HK-2 (cell line): ENCODE measurements around the gene NUDT15.
"Not testable (repeated sequence)": the region's sequence is repeated elsewhere in the genome, so short reads cannot be mapped to it uniquely, and the experiment has no call there.

Source experiments
- DNase-seq: peaks from one replicate; pipeline ENCODE4 v3.0.0-alpha.2; 2018; ENCODE audit not compliant: unreplicated experiment

Gene NUDT15

DNA sequence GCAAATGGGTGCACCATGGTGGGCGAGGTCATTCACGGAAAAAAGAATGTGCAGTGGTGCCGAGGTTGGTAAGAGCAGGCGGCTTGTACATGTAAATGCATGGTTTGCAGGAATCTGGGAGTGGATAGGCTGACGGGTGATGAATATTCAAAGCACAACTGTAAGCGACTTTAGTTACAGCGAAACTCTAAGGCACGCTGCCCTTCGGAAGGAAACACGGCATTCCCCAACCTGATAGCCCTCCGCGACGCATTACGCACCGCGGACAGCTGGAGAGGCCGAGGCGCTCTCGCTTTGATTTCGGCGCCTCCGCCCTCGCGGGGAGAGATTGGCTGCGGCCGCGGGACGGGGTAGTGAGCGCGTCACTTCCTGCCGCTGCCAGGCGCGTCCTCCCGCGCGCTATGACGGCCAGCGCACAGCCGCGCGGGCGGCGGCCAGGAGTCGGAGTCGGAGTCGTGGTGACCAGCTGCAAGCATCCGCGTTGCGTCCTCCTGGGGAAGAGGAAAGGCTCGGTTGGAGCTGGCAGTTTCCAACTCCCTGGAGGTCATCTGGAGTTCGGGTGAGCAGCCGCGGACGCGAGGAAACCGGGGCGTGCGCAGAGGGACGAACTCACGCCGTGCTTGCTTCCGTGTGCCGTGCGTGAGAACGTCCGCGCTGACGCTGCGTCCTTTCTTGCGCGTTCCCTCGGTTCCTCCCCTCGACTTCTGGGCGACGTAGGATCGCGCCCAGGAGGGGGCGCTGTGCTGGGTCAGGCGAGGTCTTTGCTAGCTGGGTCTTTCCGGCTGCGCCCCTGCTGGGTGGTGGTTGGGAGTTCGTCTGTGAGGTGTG is at the start of gene NUDT15:
Gene NUDT15, plus strand, starts transcription at position 381 of the 828 bp plus-strand sequence. Its CDS starts 21 bp downstream, at position 402.
- DNase-seq: peak; percentile 88

DNA sequence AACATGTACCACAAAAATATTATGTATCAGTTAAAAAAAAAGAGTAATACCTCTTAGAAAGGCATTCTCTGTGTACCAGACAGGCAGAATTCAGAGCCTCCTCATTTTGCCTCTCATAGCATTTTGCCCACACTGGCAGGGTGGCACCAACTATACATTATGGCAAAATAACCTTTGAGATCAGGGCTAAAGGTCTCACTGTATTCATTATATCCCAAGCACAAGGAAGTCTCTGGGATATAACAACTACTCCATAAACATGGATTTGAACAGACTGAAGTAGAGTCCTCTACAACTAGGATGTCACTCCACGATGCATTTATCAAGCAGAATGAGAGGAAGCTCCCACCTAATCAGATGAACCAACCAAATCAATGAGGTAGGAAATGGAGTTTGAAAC is 47.1 kb upstream of the NUDT15 start:
- no peak for DNase-seq

DNA sequence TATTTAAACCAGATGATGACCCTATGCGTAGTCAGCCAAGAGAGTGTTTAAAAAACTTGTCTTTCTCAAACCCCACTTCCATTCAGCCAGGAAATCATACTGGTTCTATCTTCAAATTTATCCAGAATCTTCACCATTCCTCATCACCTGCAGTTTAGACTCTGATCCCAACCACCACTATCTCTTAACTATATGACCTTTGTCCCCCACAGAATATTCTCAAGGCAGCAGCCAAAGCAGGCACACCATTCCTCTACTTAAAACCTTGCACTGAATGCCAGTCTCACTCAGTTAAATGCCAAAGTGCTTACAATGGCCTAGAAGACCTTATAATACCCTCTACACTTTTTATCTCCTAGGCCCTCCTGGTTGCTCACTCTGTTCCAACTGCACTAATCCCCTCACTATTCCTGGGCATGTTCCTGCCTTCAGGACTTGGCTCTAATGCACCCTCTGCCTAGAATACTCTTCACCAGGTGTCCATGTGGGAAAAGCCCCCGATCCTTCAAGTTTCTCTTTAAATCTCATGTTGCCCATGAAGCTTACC is 46.5 kb upstream of the NUDT15 start:
- DNase-seq: no peak

DNA sequence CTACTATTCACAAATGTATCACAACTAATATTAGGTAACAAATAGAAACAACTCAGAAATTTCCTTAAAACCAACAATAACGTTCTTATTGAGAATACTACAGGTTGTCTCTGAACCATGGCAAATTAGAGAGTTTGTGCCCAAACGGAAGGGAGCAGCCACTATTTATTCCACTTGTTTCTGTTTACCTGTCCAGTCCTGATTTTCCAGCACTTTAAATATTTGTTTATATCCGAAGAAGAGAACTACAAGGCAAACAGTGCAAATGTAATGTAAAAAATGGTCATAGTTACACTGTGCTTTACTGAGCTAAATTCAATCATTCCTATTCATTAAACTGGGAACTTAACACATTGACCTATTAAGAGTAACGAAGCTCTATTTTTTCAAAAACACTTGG is 45.7 kb upstream of the NUDT15 start:
- no peak for DNase-seq

DNA sequence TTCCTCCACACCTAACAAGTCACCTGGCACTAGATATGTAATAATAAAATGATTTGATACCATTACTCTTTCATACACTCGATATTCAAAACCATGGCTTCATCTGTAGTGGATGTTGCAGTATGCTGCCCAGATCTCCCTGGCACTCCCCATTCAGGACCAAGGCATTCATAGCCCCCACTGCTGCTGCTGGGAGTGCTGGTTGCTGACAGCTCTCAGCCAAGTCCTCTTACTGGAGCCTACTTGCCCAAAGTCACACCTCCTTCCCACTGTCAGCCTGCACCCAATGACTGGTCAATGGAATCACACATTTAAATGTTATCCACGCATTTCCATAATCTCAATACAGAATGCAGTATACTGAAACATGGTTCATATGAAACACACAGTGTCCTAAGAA is 40.1 kb upstream of the NUDT15 start:
- no peak for DNase-seq

DNA sequence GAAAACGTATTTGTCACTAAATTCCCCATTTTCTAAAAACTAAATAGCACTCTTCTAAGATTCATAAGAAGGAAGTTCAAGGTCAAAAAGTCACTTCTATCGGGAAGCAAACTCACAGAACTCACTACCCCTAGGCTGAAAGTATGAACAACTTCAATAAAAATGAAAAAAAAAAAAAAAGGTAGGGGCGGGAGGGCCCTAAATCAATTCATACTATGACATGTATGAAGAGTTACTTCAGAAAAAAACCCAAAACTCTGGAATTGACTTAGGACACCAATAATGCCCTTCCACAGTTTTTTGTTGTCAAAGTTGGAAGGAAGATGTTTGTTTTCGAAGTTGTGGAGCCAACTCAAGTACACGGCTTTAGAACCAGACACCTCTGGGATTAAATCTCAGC is 37.6 kb upstream of the NUDT15 start:
- no peak for DNase-seq

DNA sequence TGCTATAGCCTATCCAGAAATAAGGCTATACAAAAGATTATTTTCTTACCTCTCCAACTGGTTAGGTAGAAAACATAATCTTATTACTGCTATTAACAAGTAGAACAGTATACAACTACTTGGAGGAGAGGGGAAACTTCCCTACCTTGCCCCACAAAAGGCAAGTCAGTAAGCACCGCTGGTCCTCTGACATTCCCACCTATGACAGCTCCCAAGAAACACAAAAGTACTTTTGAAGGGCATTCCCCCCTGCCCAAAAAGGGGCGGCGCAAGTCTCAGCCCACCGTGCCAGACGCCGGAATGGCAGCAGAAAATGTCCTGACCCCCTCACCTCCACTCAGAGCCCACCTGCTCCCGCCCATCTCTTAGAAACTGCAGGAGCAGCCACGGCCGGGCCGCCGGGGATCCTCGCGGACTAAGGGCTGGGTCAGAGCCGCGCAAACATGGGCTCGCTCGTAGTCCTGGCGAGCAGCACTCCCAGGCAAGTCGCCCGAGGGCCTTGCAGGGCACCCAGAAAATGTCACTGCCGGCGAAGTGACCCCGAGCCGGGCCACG is 36.9 kb upstream of the NUDT15 start:
- no peak for DNase-seq

DNA sequence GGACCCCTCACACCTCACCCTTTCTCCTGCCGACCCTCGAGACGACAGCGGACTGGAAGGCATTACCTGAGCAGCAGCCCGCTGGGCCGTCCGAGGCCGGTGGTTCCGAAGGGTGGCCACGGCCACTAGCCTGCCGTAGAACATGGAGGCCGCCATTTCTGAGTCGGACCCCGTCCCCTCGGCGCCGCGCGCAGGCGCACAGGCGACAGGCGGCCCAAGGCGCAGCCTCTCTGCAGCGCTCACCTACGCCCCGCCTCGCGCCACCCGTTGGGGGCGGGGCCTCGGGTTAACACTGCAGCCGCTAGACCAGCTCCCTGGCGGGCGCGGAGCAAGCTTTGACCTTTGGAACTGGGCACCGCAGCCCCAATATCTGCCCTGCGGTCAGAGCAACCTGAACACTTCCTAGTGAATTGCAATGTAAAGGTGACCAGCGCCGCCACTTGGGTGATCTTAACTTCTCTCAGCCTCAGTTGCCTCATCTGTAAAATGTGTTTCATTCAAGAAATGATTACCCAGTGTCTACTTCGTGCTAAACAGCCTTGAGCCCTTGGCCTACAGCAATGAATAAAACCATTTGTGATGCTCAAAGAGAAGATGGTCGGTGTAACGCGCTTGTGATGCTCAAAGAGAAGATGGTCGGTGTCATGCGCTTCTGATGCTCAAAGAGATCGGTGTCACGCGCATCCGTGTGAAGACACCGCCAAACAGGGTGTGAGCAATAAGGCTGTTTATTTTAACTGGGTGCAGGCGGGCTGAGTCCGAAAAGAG is 36.2 kb upstream of the NUDT15 start, which contains the start of gene SUCLA2:
Gene SUCLA2, minus strand, starts transcription at position 160 of the 768 bp plus-strand sequence. Its CDS starts 4 bp downstream, at position 156.
- peak; percentile 82 for DNase-seq

DNA sequence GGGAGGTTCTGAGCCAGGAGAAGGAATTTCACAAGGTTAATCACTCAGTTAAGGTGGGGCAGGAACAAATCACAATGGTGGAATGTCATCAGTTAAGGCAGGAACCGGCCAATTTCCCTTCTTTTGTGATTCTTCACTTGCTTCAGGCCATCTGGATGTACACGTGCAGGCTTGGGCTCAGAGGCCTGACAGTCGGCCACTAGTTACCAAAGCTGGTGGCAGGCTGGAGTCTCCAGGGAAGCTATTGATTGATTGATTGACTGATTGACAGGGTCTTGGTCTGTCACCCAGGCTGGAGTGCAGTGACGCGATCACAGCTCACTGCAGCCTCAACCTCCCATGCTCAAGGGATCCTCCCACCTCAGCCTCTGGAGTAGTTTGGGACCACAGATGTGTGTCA is 35.5 kb upstream of the NUDT15 start:
- not testable (repeated sequence) for DNase-seq

DNA sequence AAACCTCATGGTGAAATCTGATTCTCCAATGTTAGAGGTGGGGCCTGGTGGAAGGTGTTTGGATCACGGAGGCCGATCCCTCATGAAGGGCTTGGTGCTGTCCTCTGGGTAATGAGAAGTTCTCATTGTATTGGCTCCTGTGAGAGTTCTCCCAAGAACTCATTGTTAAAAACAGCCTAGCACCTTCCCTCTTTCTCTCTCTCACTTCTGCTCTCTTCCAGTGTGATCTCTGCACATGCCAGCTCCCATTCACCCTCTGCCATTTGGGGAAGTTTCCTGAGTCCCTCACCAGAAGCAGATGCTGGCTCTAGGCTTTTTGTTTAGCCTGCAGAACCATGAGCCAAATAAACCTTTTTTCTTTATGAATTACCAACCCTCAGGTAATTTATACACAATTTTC is 33.3 kb upstream of the NUDT15 start:
- DNase-seq: no peak

DNA sequence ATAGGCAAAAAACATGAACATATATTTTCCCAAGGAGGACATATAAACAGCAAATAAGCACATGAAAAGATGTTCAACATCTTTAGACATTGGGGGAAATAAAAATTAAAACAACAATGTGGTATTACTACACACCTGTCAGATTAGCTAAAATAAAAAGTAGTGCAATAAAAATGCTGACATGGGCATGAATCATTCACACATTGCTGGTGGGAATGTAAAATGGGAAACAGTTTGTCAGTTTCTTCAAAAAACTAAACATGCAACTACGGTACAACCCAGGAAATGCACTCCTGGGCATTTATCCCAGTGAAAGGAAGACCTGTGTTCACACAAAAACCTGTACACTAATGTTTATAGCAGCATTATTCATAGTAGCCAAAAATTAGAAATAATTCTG is 31.1 kb upstream of the NUDT15 start:
- no peak for DNase-seq

DNA sequence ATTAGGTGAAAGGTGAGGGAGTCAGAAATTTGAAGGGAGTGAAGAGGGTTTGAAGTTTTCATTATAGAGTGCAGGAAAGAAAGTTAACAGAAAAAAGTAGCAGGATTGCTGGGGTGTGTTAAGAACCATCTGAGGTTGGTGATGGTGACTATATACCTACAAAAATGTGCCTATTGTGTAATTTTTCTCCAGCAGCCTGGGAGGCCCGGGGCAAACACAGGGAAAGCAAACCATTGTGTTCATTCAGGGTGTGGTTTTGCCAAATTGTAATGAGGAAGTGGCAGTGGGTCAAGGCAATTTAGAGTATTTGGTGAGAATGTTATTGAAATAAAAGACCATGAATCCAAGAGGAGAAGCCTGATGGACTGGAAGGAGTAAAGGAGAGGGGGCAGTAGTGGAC is 28.2 kb upstream of the NUDT15 start:
- DNase-seq: no peak

DNA sequence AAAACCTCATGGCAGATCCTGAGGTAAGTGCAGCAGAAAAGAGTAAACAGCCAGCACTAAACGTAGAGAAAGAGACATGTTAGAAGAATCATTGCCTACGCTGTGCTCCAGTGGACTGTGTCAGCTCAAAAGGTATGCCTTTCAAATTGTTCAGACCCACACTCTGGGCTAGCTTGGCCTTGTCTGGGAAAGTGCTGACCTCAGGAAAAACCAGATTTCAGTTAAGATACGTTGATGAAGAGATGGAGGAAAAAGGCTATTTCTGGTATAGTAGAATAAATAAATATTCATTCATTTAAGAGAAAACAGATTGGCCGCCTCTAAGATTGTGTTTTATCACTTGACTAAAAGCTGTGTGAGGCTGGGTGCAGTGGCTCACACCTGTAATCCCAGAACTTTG is 26.8 kb upstream of the NUDT15 start:
- no peak for DNase-seq

DNA sequence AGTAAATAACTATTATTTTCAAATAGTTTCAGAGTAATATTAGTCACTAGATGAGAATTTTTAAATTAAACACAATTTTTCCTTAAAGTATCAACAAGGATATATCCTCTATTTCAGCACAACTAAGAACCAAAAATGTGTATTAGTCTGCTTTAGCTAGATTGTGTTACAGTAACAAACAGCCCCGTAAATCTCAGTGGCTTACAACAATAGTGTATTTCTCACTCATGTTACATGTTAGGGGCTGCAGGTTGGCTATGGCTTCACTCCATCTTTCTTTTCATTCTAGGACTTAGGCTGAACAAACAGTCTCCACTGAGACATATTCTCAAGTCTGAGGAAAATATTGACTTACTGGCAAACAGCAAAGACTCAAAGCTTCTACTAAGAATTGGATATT is 24.9 kb upstream of the NUDT15 start:
- no peak for DNase-seq

DNA sequence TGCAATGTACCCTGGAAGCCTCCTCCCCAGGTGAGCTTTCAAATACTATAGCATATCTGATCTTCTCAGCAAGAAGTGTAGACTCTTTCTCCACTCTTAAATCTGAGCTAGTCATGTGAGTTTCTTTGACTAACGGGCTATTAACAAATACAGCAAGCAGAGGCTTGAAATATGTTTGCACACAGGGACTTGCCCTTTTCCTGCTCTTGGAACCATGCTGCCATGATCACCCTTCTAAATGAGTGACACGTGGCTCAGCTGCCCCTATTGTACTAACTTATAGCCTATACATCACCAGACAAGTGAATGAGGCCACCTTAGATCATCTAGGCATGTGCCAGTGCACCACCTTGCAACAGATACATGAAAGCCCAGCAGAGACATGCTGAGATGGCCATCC is 23.2 kb upstream of the NUDT15 start:
- DNase-seq: no peak

DNA sequence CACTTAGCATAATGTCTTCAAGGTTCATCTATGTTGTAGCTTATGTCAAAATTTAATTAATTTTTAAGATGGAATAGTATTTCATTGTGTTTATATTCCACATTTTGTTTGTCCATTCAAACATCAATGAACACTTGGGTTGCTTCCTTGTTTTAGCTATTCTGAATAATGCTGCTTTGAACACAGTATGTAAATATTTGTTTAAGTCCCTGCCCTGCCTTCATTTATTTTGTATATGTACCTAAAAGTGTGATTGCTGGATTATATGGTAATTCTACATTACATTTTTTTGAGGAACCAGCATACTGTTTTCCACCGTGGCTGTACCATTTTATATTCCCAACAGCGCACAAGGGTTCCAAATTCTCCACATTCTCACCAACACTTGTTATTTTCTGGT is 18.9 kb upstream of the NUDT15 start:
- DNase-seq: no peak

DNA sequence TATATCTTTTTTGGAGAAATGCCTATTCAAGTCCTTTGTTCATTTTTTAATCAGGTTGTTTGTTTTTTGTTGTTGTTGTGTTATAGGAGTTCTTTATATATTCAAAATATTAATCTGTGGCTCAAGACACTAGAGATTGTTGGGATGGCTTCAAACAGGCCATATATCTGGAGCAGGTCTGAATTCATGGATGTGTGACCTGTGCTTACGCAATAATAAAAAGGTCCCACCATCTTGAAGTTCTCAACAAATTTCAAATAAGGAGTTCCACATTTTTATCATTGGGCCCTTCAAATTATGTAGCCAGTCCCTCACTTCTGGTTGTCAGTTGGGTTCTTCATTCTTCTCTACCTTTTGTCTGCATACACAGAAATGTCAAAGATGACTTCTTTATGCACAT is 17.7 kb upstream of the NUDT15 start:
- DNase-seq: no peak

DNA sequence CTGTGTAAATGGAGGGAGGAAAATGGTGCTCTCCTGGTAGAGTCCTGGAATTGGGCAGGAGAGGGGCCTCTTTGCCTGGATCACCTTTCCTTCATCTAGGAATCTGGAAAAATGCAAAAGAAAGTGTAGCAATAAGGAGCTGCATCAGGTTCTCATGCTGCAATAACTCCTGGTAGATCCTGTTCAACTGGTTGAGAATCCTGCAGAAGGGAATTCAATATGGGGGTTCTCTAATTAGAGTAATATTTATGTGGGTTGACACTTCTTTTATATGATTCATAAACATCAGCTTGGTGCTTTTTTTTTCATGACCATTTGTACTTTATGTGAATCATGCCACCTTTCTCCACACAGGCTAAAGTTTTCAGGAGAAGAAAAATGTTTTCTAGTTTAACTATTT is 9.5 kb upstream of the NUDT15 start:
- no peak for DNase-seq

DNA sequence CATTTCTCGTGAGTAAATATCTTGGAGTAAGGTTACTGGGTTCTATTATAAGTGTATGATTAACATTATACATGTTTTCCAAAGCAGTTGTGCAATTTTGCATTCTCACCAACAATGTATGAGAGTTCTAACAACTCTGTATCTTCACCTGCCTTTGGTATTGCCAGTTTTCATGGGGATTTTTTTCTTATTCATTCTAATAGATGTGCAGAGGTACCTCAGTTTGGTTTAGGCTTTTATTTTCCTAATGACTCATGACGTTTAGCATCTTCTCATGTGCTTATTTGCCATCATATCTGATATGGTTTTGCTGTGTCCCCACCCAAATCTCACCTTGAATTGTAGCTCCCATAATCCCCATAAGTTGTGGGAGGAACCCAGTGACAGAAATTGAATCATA is 7.7 kb upstream of the NUDT15 start:
- DNase-seq: no peak

DNA sequence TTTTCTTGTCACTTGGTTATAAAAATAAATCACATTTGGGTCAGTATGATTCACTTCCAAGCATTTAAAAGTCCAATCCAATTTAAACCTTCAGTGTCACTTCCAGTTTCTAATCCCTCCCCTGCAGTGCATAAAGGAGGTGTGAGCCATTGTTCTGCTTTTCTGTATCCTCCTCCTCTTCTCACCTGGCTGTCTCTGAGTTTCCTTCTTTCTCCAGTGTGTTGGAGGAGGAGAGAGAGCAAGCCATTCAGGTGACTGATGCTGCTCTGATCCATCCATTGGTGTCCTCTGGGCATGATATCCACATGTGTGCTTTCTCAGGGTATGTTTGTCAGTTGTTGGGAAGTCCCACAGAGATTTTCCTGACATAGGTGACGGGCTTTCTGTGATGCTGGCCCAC is 1.2 kb downstream of the NUDT15 start:
- no peak for DNase-seq

DNA sequence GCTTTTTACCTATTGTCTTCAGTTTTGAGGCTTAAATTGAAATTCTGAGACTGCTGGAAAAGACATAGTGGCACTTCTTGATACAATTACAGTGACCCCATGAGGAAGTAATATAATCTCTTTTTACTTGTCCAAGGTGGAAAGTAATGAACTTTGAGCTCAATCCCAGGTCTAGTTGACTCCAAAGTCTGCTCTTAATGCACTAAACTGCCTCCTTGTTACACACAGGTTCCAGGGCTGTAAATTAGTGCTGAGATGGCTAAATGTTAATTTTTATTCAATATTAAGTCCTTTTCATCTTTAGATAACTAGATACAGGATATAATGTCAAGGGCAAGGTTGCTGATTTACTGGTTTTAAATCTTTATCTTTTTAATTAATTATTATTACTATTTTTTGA is 2.5 kb downstream of the NUDT15 start:
- no peak for DNase-seq

DNA sequence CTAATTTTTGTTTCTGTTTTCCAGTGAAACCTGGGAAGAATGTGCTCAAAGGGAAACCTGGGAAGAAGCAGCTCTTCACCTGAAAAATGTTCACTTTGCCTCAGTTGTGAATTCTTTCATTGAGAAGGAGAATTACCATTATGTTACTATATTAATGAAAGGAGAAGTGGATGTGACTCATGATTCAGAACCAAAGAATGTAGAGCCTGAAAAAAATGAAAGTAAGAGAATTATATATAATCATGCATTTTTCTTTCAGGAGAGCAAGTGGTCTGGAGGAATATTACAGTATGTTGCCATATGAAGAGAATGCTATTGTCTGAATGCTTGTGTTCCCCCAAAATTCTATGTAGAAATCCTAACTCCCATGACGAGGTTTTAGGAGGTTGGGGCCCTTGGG is 3.4 kb downstream of the NUDT15 start:
- no peak for DNase-seq

DNA sequence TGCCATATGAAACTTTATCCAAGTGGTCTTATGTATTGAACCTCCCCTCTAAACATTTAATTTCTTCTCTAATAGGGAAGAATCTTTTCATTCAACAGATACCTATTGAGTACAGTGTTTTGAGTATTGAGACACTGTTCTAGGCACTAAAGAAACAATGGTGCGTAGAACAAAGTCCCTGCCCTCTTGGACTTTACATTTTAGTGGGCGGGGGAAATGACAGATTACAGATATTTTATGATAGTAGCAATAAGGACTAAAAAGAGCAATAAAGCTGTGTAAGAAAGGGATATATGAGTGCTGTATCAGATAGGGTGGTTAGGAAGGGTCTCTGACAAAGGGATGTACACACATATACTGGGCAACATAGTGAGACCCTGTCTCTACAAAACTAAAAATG is 5.4 kb downstream of the NUDT15 start:
- DNase-seq: no peak
